Measurements from ENCODE around the gene MCL1.

MCL1 gene

DNA sequence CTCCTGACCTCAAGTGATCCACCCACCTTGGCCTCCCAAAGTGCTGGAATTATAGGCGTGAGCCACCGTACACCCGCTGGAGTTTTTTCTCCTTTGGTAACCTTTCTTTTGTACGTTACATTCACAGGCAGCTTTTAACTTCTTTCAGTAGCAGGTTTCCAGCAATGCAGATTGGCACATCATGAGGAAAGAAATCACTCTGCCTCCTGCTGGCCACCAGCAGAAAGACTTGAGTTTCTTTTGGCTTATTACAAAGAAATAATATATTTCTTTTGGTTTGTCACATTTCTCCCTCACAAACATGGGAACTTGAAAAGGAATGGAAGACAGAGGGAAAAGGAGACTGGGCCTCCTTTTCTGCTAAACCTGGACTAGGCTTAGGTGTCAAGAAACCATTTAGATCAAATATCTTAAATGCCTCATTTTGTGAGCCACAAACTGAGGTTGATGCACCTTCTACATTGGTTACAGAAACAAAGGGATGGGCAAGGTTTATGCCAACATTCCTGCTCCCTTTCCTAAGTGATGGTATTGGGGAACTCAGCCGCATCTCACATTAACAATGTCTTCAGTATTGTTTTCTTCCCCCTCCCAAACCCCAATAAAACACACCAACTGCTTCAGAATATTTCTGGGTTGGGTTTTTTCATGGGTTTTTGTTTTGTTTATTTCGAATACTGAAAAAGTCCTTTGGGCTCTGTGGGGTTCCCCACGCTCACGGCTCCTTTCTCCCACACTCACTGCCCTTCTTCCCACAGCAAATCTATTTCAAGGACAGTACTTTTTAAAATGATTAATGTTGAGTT is 42.3 kb upstream of the MCL1 start:
- Histone ChIP-seq H3K4me1 (ENCODE audit: control insufficient read depth, insufficient read depth, low read length) (peaks cover 5% of the 10 kb centered on the region; the same call in 1 of the 2 replicates), H3K9me3 (ENCODE audit: control insufficient read depth, insufficient read depth, low read depth, low read length) (no peaks in the 10 kb centered on the region), H3K27ac (ENCODE audit: extremely low read depth, low read depth, low read length) (no peak overlapping the region), H3K4me3 (ENCODE audit: low read depth, low read length) (no peak overlapping the region), H3K36me3 (ENCODE audit: control insufficient read depth in 2 of 2, insufficient read depth in 1 of 2, low read length in 2 of 2) (peaks cover 32 to 89% of the 10 kb centered on the region in 2 experiments)
- POLR2A ChIA-PET = interaction anchor here (1.2 to 4.0 kb wide), 2 partner anchors 7 to 54 kb away, joined by 3 to 33 read pairs; partner anchors contain the start of gene ENSA
- CTCF ChIA-PET = interaction anchor here (0.5 to 4.6 kb wide), 10 partner anchors 15 to 61 kb away, joined by 3 to 62 read pairs (median 5); partner anchors contain the start of gene MCL1
- no peak for TF ChIP-seq KLF8 (tag by site-specific recombination; IDR thresholded peaks at IDR 0.05)
- TF ChIP-seq ZNF660 (tag by site-specific recombination; IDR thresholded peaks at IDR 0.05) = 0 out of 2 replicates have a peak, but pooled peaks have one; percentile 20
- TF ChIP-seq, protein P1, sequence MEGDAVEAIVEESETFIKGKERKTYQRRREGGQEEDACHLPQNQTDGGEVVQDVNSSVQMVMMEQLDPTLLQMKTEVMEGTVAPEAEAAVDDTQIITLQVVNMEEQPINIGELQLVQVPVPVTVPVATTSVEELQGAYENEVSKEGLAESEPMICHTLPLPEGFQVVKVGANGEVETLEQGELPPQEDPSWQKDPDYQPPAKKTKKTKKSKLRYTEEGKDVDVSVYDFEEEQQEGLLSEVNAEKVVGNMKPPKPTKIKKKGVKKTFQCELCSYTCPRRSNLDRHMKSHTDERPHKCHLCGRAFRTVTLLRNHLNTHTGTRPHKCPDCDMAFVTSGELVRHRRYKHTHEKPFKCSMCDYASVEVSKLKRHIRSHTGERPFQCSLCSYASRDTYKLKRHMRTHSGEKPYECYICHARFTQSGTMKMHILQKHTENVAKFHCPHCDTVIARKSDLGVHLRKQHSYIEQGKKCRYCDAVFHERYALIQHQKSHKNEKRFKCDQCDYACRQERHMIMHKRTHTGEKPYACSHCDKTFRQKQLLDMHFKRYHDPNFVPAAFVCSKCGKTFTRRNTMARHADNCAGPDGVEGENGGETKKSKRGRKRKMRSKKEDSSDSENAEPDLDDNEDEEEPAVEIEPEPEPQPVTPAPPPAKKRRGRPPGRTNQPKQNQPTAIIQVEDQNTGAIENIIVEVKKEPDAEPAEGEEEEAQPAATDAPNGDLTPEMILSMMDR (tag by site-specific recombination; IDR thresholded peaks at IDR 0.05) = 0 out of 2 replicates have a peak, but pooled peaks have one; percentile 16

DNA sequence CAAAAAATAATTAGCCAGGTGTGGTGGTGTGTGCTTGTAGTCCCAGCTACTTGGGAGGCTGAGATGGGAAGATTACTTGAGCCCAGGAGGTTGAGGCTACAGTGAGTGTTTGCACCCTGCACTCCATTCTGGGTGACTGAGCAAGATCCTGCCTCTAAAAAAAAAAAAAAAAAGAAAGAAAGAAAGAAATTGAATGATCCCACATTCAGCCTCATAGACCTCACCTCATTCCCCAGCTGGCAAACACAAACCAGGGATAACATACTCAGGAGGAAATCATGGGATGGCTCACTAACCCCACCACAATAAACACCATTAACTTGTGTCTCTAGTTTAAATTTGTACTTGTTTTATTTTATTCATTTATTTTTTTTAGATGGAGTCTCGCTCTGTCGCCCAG is 41.5 kb upstream of the MCL1 start:
- H3K27ac ChIP-seq (ENCODE audit: extremely low read depth, low read depth, low read length) = no peak overlapping the region
- no peak for TF ChIP-seq MYNN (tag by site-specific recombination; IDR thresholded peaks at IDR 0.05; ENCODE audit: borderline replicate concordance)
- no peak for TF ChIP-seq ZNF548 (tag by site-specific recombination; IDR thresholded peaks at IDR 0.05)
- TF ChIP-seq, protein P2, sequence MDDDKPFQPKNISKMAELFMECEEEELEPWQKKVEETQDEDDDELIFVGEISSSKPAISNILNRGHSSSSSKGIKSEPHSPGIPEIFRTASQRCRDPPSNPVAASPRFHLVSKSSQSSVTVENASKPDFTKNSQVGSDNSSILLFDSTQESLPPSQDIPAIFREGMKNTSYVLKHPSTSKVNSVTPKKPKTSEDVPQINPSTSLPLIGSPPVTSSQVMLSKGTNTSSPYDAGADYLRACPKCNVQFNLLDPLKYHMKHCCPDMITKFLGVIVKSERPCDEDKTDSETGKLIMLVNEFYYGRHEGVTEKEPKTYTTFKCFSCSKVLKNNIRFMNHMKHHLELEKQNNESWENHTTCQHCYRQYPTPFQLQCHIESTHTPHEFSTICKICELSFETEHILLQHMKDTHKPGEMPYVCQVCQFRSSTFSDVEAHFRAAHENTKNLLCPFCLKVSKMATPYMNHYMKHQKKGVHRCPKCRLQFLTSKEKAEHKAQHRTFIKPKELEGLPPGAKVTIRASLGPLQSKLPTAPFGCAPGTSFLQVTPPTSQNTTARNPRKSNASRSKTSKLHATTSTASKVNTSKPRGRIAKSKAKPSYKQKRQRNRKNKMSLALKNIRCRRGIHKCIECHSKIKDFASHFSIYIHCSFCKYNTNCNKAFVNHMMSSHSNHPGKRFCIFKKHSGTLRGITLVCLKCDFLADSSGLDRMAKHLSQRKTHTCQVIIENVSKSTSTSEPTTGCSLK (tag by site-specific recombination; IDR thresholded peaks at IDR 0.05) = no peak
- no peak for TF ChIP-seq ZNF23 (tag by site-specific recombination; IDR thresholded peaks at IDR 0.05; ENCODE audit: borderline replicate concordance)
- no peak for TF ChIP-seq ZNF140 (tag by site-specific recombination; IDR thresholded peaks at IDR 0.05)
- no peak for TF ChIP-seq ZNF132 (tag by site-specific recombination; IDR thresholded peaks at IDR 0.05; ENCODE audit: borderline replicate concordance)
- TF ChIP-seq SCRT1 (tag by site-specific recombination; IDR thresholded peaks at IDR 0.05; ENCODE audit: borderline replicate concordance) = no peak
- no peak for TF ChIP-seq ZNF610 (tag by site-specific recombination; IDR thresholded peaks at IDR 0.05; ENCODE audit: borderline replicate concordance)
- no peak for TF ChIP-seq SALL2 (tag by site-specific recombination; IDR thresholded peaks at IDR 0.05; ENCODE audit: borderline replicate concordance)
- TF ChIP-seq ZNF777 (tag by site-specific recombination; IDR thresholded peaks at IDR 0.05; ENCODE audit: borderline replicate concordance) = no peak
- no peak for TF ChIP-seq OVOL3 (tag by site-specific recombination; IDR thresholded peaks at IDR 0.05)
- TF ChIP-seq ZNF596 (tag by site-specific recombination; IDR thresholded peaks at IDR 0.05) = no peak
- TF ChIP-seq ZNF394 (tag by site-specific recombination; IDR thresholded peaks at IDR 0.05; ENCODE audit: borderline replicate concordance) = no peak
- TF ChIP-seq ZBTB7A (tag by site-specific recombination; IDR thresholded peaks at IDR 0.05; ENCODE audit: low read depth) = no peak
- POLR2A ChIA-PET = interaction anchor here (0.7 to 4.0 kb wide), 4 partner anchors 8 to 313 kb away, joined by 3 to 33 read pairs (median 13); partner anchors contain the start of genes ENSA and MCL1
- CTCF ChIA-PET = interaction anchor here (0.5 to 4.6 kb wide), 10 partner anchors 8 to 192 kb away, joined by 3 to 62 read pairs (median 5); partner anchors contain the start of genes ENSA and MCL1
- H3K36me3 ChIP-seq (ENCODE audit: control insufficient read depth in 2 of 2, insufficient read depth in 1 of 2, low read length in 2 of 2) = peaks cover 26 to 89% of the 10 kb centered on the region in 2 experiments
- H3K4me1 ChIP-seq (ENCODE audit: control insufficient read depth, insufficient read depth, low read length) = peaks cover 5% of the 10 kb centered on the region; the same call in 1 of the 2 replicates
- no peak overlapping the region for H3K4me3 ChIP-seq (ENCODE audit: low read depth, low read length)
- no peaks in the 10 kb centered on the region for H3K9me3 ChIP-seq (ENCODE audit: control insufficient read depth, insufficient read depth, low read depth, low read length)

Data from HEK293 (cell line).